Measurements from ENCODE around the gene TNFRSF18. TPM values are rescaled to one million over a fixed set of nuclear protein-coding genes. Genes with fewer than 3 reads are reported as not detected.

Gene TNFRSF18
- total RNA-seq, 1 experiment from 2014 or later, result 6.9 TPM

- intact Hi-C loops (cut with micrococcal nuclease; ENCODE audit: unreplicated experiment), result loop anchor here (10.0 kb wide), 1 partner anchor 248 kb away; the partner anchor contains the start of gene PERM1
- POLR2A ChIA-PET (ENCODE audit: unreplicated experiment), result no interaction called here
Observed at GRCh38 chr1:1232208-1232795, 25.9 kb upstream of the TNFRSF18 start, which contains the start of gene B3GALT6. B3GALT6 (plus strand) TSS chr1:1232237; CDS start chr1:1232279, 42 bp downstream.

DNA sequence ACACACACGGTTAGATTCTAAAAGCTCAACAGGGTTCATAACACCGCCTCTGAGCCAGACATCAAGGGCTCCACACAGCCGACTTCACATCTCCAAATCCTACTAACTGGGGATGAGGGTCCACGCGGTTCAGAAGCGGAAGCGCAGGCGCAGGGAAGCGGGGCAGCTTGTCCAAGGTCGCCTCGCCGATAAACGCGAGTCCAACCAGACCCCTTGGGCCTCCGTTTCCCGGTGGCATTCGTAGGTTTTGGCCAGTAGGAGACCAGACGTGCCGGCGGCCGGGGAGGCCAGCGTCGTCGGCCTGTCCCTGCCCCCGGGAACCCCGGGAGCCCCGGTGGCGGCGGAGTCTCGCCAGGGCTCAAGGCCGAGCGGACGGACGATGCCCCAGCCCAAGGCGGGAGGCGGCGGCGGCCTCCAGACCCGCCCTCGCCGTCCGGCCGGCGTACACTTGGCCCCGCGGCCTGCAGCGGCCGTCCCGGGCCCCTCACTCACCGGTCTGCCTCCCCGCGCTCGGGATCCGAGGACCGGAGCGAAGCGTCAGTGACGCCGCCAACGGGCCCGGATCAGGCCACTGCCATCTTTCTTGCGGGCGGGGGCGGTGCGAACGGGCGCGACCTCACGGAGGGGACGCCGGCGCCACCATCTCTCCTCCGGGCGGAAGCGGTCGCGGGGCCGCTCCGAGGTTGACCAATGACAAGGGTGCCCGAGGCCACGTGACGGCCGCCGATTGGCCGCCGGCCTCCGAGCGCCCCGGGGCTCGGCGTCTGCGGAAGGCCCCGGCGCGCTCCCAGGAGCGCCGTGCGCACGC is 25.2 kb upstream of the TNFRSF18 start, which contains the start of gene SDF4:
Gene SDF4 (minus strand): TSS at position 602 of the 808 bp plus-strand sequence. CDS start 3,229 bp downstream, outside the sequence.
- Histone ChIP-seq H3K27ac (peak within 1 kb of the TSS; percentile 32), H3K79me2 (ENCODE audit: low read depth) (peaks cover 82% of the 10 kb centered on the region), H4K20me1 (ENCODE audit: insufficient read depth) (peaks cover 26% of the 10 kb centered on the region), H3F3A (ENCODE audit: insufficient read depth, low read depth) (peaks cover 28% of the 10 kb centered on the region; the same call in 1 of the 2 replicates), H3K9me3 (ENCODE audit: insufficient read depth, low read depth) (no peaks in the 10 kb centered on the region), H3K36me3 (ENCODE audit: low read depth) (no peaks in the 10 kb centered on the region), H2AFZ (peak within 1 kb of the TSS; percentile 89), H3K4me2 (peak within 1 kb of the TSS; percentile 85), H3K4me1 (replicated peaks; ENCODE audit: insufficient read depth) (peaks cover 36% of the 10 kb centered on the region), H3K4me3 (peak within 1 kb of the TSS; percentile 99), H3K9me2 (ENCODE audit: insufficient read depth) (no peaks in the 10 kb centered on the region), H3K27me3 (ENCODE audit: insufficient read depth, low read depth) (no peaks in the 10 kb centered on the region)
- TF ChIP-seq CTCF (conservative IDR thresholded peaks at IDR 0.05) (no peak), EZH2 (IDR thresholded peaks at IDR 0.05; ENCODE audit: low read depth) (no peak)
- BruUV-seq (replicated peaks), result no TSS peak
- peak; percentile 86 to 94 for DNase-seq
- CTCF ChIA-PET, result interaction anchor here (0.5 to 0.6 kb wide), 2 partner anchors 67 to 109 kb away, joined by 3 read pairs; no protein-coding TSS in a partner anchor
- POLR2A ChIA-PET (ENCODE audit: unreplicated experiment), result no interaction called here
- intact Hi-C loops (cut with micrococcal nuclease; ENCODE audit: unreplicated experiment), result loop anchor here (1.0 to 10.0 kb wide), 3 partner anchors 69 to 247 kb away; partner anchors contain the start of gene PERM1

More at GRCh38 chr1:1232208-1232795, 25.9 kb upstream of the TNFRSF18 start, which contains the start of gene B3GALT6:
- Histone ChIP-seq H2AFZ (peak within 1 kb of the TSS; percentile 89), H4K20me1 (ENCODE audit: insufficient read depth) (peaks cover 26% of the 10 kb centered on the region), H3K27ac (peak within 1 kb of the TSS; percentile 32), H3K9me2 (ENCODE audit: insufficient read depth) (no peaks in the 10 kb centered on the region), H3K27me3 (ENCODE audit: insufficient read depth, low read depth) (no peaks in the 10 kb centered on the region), H3K4me1 (replicated peaks; ENCODE audit: insufficient read depth) (peaks cover 43% of the 10 kb centered on the region), H3K79me2 (ENCODE audit: low read depth) (peaks cover 77% of the 10 kb centered on the region), H3F3A (ENCODE audit: insufficient read depth, low read depth) (peaks cover 35% of the 10 kb centered on the region; the same call in 1 of the 2 replicates), H3K4me2 (peak within 1 kb of the TSS; percentile 85), H3K36me3 (ENCODE audit: low read depth) (no peaks in the 10 kb centered on the region), H3K9me3 (ENCODE audit: insufficient read depth, low read depth) (no peaks in the 10 kb centered on the region), H3K4me3 (peak within 1 kb of the TSS; percentile 99)
- CTCF ChIA-PET, result no interaction called here
- no TSS peak for BruUV-seq (replicated peaks)
- no peak for DNase-seq
- TF ChIP-seq EZH2 (IDR thresholded peaks at IDR 0.05; ENCODE audit: low read depth), result no peak
- no peak for TF ChIP-seq CTCF (conservative IDR thresholded peaks at IDR 0.05)

Measured in PC-9 (cell line).